ENCODE results near the gene MRLN. TPM values are rescaled to one million over a fixed set of nuclear protein-coding genes. Genes with fewer than 3 reads are reported as not detected.
A peak's percentile ranks its signal among the peaks of the same experiment; 100 is the strongest.

MRLN gene
- total and polyA plus RNA-seq, 2 of the 8 experiments (the other 6 are each of a cell fraction or from before 2014, with no cell fraction given) = 0.21 TPM; not detected in 1

- no peak overlapping the region for H2BK120ac ChIP-seq (replicated peaks; ENCODE audit: low read depth, low read length)
- no peak overlapping the region for H3K4me3 ChIP-seq (ENCODE audit: extremely low read depth in 1 of 4, insufficient read depth in 2 of 4, low read depth in 3 of 4, low read length in 4 of 4)
- H2BK12ac ChIP-seq (ENCODE audit: low read depth, low read length) = no peak overlapping the region
- no peak for DNase-seq (ENCODE audit: low read depth in 1 of 2, low spot score in 2 of 2)
- H3K4ac ChIP-seq (replicated peaks; ENCODE audit: insufficient read length, low read depth, low read length) = peak overlapping the region; percentile 51
- H2BK20ac ChIP-seq (ENCODE audit: low read length) = no peak overlapping the region
- H3K4me1 ChIP-seq (replicated peaks in 1 of 4; ENCODE audit: control insufficient read depth in 3 of 4, insufficient read depth in 4 of 4, low read length in 3 of 4) = no peaks in the 10 kb centered on the region
- no peak for TF ChIP-seq KDM1A (IDR thresholded peaks at IDR 0.05; ENCODE audit: borderline replicate concordance, low read length)
- no peak for TF ChIP-seq SIRT6 (IDR thresholded peaks at IDR 0.05; ENCODE audit: low read length)
- TF ChIP-seq CBX8 (IDR thresholded peaks at IDR 0.05; ENCODE audit: borderline replicate concordance, low read depth, low read length) = no peak
- H3K23ac ChIP-seq (ENCODE audit: insufficient read length) = no peak overlapping the region
- no peak overlapping the region for H3K18ac ChIP-seq (ENCODE audit: extremely low read depth, low read length)
- peaks cover 4 to 67% (median 26%) of the 10 kb centered on the region in 4 experiments for H3K36me3 ChIP-seq (ENCODE audit: control insufficient read depth in 2 of 4, insufficient read depth in 4 of 4, low read length in 3 of 4)
- H3K9ac ChIP-seq (replicated peaks in 1 of 4; ENCODE audit: extremely low read depth in 1 of 4, low read depth in 3 of 4, low read length in 3 of 4) = no peak overlapping the region
- 91% methylated on average over 13 of the region's 13 CpGs; no CpG with 5 or more reads in 1 of the 2 experiments for WGBS, 2 experiments (ENCODE audit: extremely low coverage in 1 of 2, insufficient coverage in 1 of 2, insufficient read length in 1 of 2, insufficient replicate concordance in 2 of 2, low coverage in 1 of 2, low lambda C conversion rate in 2 of 2, missing lambda C conversion rate in 1 of 2)
- no peaks in the 10 kb centered on the region for H3K27me3 ChIP-seq (replicated peaks in 1 of 4; ENCODE audit: control insufficient read depth in 3 of 4, extremely low read depth in 1 of 4, insufficient read depth in 3 of 4, low read length in 3 of 4)
- H4K20me1 ChIP-seq (replicated peaks in 1 of 2; ENCODE audit: control insufficient read depth in 1 of 2, insufficient read depth in 2 of 2, low read length in 2 of 2) = peaks cover 1 to 4% of the 10 kb centered on the region in 2 experiments
- no peak overlapping the region for H2AFZ ChIP-seq (ENCODE audit: low read length)
- H3K14ac ChIP-seq (ENCODE audit: insufficient read length) = no peak overlapping the region
- no peaks in the 10 kb centered on the region for H3K9me3 ChIP-seq (ENCODE audit: insufficient read depth in 2 of 2, low read depth in 1 of 2, low read length in 1 of 2)
- no peak overlapping the region for H3K27ac ChIP-seq (ENCODE audit: low read depth, low read length)
- no peak overlapping the region for H4K91ac ChIP-seq (replicated peaks; ENCODE audit: insufficient read length, low read length)
- H4K8ac ChIP-seq (ENCODE audit: extremely low read depth, insufficient read depth, low read length) = no peak overlapping the region
- no peak overlapping the region for H2AK5ac ChIP-seq (ENCODE audit: low read depth, low read length)
- ChIA-PET POLR2A (ENCODE audit: partially characterized antibody) (no interaction called here), CTCF (ENCODE audit: partially characterized antibody) (interaction anchor here (1.0 to 2.5 kb wide), 7 partner anchors 8 to 167 kb away, joined by 3 to 14 read pairs (median 3); no protein-coding TSS in a partner anchor)
- FAIRE-seq = no peak
- H3K23me2 ChIP-seq (ENCODE audit: low read depth, low read length) = no peaks in the 10 kb centered on the region
- no peaks in the 10 kb centered on the region for H3K79me2 ChIP-seq (ENCODE audit: control insufficient read depth in 1 of 2, insufficient read depth in 2 of 2, low read length in 2 of 2)
- no peak overlapping the region for H3K4me2 ChIP-seq (ENCODE audit: insufficient read depth in 1 of 2, low read depth in 2 of 2, low read length in 2 of 2)
- H3K79me1 ChIP-seq (ENCODE audit: low read depth, low read length) = no peaks in the 10 kb centered on the region
- H2BK15ac ChIP-seq (ENCODE audit: low read length) = no peak overlapping the region
- no peak overlapping the region for H2BK5ac ChIP-seq (ENCODE audit: low read depth, low read length)
- H3K56ac ChIP-seq (replicated peaks; ENCODE audit: insufficient read length, low read depth, low read length) = no peak overlapping the region
- H4K5ac ChIP-seq (ENCODE audit: insufficient read length, low read depth, low read length) = no peak overlapping the region
Observed at GRCh38 chr10:59792812-59793211, 39.6 kb upstream of the MRLN start.

All from H1 (cell line).